Measurements from ENCODE around the gene JAZF1. TPM values are rescaled to one million over a fixed set of nuclear protein-coding genes. Genes with fewer than 3 reads are reported as not detected.
"Not testable (repeated sequence)": the region's sequence is repeated elsewhere in the genome, so short reads cannot be mapped to it uniquely, and the experiment has no call there.

The JAZF1 gene
- polyA plus RNA-seq, 3 donors = 2.6 to 25.1 (median 8.3) TPM

DNA sequence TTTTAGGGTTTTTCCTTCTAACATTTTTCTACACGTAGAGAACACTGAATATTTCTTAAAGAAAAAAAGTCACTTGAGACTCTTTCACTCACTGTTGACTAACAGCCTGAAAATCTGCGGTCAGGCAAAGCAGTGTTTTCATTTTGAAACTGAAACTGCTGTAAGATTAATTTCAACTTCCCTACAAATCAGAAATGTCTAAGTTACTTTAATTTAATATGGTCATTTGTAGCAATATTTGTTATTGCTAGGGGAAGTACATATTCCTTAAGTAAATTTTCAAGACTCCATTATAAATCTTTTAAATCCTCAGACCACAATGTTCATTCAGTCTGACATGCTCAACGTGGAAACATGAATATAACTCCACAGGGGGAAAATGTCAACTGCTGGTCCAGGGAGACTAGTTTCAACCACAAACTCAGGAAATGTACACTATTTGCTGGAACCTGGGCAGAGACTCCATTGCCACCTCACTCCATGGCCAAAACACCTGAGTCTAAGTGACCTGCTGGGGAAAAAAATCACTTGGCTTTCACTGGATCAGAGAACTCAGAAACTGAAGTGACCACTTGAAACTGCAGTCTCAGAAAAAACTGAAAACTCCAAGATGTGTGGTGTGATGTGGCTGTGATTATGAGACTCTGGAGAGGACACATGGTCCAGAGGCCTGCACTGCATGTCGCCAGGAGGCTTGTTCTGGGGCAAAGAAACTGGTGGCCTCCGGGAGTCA is 279.4 kb downstream of the JAZF1 start:
- H3K27ac ChIP-seq (ENCODE audit: low read depth, low read length) = no peak overlapping the region
- 21 to 46% (median 24%) methylated on average over 5 of the region's 5 CpGs for WGBS, 3 donors

DNA sequence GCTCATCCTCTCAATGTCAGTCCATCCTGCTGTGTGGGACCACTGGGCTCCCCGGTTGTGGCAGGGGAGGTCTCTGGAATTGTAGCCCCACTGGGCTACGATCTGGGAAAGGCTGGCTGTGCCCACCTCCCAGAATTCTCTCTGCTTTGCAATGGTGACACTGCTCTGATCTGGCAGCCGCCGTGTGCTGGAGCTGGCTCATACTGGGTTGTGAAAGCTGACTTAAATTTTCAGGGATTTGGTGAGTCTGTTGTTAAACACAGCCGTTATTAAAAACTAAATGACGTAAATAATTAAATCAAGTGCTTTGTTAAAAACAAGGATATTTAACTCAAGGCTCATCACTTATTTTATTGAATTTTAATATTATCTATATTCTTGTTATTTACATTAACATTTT is 280.6 kb downstream of the JAZF1 start:
- WGBS, 3 donors = 87 to 92% (median 90%) methylated on average over 6 of the region's 6 CpGs
- no peak overlapping the region for H3K27ac ChIP-seq (ENCODE audit: low read depth, low read length)

DNA sequence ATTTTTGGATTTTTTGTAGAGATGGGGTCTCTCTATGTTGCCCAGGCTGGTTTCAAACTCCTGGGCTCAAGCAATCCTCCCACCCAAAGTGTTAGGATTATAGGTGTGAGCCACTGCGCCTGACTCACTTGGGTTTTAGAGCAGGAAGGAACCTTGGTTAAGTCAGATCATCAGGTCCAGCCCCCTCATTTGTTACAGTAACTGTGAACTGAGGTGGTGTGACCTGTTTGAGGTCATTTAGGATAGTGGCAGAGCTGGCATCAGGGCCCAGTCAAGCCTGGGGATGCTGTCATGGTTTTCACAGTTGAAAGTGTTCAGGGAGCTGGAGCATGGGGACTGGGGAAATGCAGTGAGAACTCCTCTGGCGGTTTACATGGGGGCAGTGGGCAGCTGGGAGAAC is 281.0 kb downstream of the JAZF1 start:
- WGBS, 3 donors = 89 to 98% (median 91%) methylated on average over 2 of the region's 2 CpGs

DNA sequence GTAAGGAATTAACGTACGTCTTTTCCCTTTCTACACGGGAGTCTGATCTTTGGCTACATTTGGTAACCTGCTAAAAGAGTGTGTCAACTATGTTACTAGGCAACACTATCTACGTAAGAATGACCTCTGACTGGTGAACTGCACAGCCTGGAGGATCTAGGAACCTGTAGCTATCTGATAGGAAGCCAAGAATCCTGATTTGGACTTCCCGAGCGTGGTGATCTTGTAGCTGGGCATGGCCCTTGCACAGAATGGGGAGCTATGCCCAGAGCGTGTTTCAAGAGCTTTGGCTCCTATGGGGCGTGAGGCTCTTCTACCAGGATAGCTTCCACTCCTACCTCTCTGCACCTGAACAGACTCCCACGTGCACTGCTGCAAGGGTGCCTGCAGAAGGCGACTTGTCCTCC is 283.2 kb downstream of the JAZF1 start:
- 41 to 95% (median 82%) methylated on average over 10 of the region's 10 CpGs for WGBS, 3 donors
- H3K27ac ChIP-seq (ENCODE audit: low read depth, low read length) = no peak overlapping the region

More for the DNA sequence above, 281.0 kb downstream of the JAZF1 start:
- H3K27ac ChIP-seq (ENCODE audit: low read depth, low read length) = no peak overlapping the region

DNA sequence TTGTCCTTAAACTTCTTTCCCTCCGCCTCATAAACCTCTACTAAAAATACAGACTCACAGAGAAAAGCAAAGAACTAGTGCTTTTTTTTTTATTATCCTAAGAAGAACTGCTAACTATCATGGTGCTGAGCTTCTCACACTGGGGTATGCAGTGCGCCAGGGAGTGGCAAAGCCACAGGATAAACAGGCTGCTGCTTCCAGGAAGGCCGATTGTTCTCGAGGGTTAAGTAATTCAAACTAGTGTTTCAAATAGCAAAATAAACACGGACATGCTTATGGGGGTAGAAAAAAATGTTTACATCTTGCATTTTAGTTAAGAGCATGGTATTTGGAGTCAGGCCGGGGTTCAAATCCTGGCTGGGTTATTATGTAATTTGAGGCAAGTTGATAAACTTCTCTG is 283.6 kb downstream of the JAZF1 start:
- 50 to 75% (median 74%) methylated on average over 6 of the region's 6 CpGs for WGBS, 3 donors
- H3K27ac ChIP-seq (ENCODE audit: low read depth, low read length) = no peak overlapping the region

DNA sequence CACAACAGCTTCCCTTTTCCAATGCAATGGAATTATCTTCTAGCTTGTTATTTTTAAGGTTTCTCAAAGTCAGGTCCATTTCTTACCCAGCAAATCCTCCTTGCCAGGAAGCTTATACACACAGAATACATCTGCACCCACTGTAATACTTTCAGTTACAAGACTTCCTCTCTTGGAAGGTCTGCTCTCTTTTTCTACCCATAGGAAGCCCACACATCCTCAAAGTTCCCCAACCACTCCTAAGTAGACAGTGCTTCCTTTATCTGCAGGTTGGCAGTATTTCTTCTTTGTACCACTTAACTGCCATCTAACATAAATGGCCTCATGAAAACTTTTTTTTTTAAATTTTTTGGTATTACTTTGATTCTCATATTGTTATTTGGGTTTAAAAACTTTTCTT is 285.0 kb downstream of the JAZF1 start:
- no peak overlapping the region for H3K27ac ChIP-seq (ENCODE audit: low read depth, low read length)

DNA sequence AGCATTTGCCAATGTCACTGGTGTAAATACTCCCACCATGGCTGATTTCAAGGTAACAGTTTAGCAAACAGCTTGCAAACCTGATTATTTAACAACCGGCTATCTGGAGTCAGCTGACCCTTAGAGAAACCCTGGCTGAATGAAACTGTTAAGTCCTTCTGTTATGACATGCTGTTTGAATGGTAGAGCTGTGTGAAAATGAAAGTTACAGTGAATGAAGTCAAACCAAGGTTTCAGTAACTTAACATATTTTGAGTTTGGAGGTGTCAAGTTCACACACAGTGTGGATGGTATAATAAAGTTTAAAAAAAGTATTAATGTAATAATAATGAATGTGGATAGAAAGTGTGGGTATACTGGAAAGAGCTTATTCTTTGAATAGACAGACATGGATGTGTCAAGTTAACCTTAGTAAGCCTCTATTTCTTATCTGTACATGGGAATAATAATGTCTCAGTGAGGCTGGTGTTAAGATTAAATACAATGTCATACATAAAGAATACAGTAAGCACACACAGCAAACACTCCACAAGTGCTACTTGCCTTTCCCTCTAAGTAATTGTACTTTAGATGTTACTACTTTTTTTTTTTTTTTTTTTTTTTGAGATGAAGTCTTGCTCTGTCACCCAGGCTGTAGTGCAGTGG is 290.3 kb downstream of the JAZF1 start:
- no peak overlapping the region for H3K27ac ChIP-seq (ENCODE audit: low read depth, low read length)
- 16 to 92% (median 89%) methylated on average over 1 of the region's 1 CpG for WGBS, 3 donors

DNA sequence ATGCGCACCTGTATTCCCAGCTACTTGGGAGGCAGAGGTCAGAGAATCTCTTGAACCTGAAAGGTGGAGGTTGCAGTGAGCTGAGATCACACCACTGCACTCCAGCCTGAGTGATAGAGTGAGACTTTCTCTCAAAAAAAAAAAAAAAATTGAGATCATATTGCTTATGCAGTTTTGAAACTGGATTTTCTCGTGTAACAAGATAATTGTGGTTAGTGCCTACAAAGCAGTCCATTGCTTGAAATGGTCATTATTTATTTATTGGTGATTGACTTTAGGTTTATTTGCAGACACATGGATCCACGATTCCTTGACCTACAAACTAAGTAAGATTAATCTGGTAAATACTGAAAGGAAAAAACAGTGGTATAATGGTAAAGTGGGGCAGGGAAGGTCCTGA is 290.8 kb downstream of the JAZF1 start:
- 69 to 95% (median 92%) methylated on average over 3 of the region's 3 CpGs for WGBS, 3 donors
- no peak overlapping the region for H3K27ac ChIP-seq (ENCODE audit: low read depth, low read length)

DNA sequence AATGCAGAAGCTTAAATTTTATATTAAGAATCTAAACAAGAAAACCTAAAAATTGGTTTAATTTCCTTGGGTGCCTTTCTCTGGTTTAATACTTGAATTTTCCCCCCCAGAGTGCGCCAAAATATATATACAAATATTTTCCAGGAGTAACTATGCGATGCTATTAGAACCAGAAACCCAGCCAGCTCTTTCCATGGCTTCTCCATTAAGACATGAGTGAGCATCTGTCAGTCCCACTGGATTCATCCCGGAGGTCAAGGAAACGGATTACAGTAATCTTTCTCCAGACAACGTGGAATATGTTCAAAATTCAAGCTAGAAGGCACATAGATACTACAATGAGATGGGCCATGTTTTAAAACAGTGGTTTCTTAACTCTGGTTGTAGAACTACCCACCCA is 291.9 kb downstream of the JAZF1 start:
- 89 to 93% (median 90%) methylated on average over 5 of the region's 5 CpGs for WGBS, 3 donors
- no peak overlapping the region for H3K27ac ChIP-seq (ENCODE audit: low read depth, low read length)

DNA sequence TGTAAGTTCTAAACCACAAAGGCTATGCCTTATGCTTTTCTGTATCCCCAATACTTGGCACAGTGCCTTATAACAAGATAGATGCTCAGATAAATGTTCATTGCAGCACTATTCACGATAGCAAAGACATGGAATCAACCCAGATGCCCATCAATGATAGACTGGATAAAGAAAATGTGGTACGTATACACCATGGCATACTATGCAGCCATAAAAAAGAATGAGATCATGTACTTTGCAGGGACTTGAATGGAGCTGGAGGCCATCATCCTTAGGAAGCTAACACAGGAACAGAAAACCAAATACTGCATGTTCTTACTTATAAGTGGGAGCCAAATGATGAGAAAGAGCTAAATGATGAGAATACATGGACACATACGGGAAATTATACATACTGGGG is 293.9 kb downstream of the JAZF1 start:
- WGBS, 3 donors = 95 to 98% (median 97%) methylated on average over 3 of the region's 3 CpGs
- H3K27ac ChIP-seq (ENCODE audit: low read depth, low read length) = not testable (repeated sequence)

DNA sequence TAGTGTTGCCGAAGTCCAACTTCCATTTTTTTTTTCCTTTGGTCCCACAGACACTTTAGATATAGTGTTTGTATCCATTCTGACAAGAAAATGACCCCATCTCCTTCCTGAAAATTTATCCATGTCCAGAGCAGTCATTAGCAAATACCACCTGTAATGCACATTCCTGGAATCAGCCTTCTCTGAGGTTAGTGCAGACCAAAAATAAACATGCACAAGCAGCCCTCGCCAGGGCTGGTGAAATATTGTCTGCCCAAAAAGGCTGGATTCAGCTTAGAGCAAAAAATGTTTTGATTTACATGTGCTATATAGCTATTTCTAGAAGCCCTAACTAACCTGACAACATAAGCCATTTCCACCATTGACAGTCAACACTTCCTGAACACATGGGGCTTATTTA is 294.9 kb downstream of the JAZF1 start:
- WGBS, 3 donors = 55 to 94% (median 92%) methylated on average over 2 of the region's 2 CpGs
- H3K27ac ChIP-seq (ENCODE audit: low read depth, low read length) = no peak overlapping the region

DNA sequence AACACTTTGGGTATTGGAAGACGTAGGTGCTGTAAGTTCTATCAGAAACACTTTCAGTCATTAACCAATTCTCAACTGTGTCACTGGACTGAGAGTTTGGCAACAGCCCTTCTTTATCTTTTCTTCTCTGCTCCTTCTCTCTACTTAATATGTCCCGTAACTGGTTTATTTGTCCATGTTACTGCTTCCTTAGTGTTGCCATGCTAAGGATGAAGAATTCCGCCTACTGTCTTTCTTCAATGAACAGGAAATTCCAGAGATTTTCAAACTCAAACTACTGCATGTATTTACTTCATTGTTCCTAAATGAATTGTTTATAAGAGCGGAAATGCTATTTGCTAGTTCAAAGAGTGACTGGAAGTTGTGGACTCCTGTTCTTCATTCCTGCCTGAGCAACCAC is 296.9 kb downstream of the JAZF1 start:
- no peak overlapping the region for H3K27ac ChIP-seq (ENCODE audit: low read depth, low read length)
- 73 to 83% (median 82%) methylated on average over 4 of the region's 4 CpGs for WGBS, 3 donors

DNA sequence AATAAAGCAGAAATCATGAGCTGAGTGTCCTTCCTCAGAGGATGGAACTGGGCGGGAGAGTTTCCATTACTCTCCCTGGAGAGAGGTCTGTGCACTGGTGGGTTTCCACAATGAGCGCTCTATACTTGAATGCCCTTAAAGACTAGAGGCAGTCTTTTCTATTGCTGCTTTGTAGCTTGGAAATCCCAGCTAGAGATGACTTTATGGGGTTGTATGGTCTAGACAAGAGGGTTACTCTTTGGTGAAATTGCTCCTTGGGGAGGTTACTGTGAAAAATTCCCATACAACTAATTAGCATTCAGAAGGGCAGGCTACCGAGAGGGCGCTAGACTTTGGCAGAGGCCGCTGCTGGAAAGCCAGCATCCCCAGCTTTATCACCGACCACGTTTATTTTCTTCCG is 303.8 kb downstream of the JAZF1 start:
- 84 to 90% (median 86%) methylated on average over 8 of the region's 8 CpGs for WGBS, 3 donors
- no peak overlapping the region for H3K27ac ChIP-seq (ENCODE audit: low read depth, low read length)

DNA sequence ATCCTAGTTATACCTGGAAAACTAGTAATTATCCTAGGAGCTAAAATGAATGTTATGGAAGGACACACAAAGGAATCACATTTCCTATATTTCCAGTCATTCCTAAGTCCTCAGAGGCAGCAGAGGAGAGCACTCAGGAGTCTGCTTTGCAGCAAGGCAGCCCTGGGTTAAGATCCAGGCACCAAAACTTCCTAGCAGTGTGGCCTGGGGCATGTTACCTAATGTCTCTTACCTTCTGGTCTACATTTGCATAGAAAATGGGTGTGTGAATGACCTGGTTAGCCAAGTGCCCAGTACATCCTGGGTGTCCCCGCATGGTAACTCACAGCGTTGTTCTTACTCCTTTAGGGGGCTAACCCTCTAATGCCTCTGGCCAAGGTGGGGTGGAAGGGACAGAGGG is 304.8 kb downstream of the JAZF1 start:
- no peak overlapping the region for H3K27ac ChIP-seq (ENCODE audit: low read depth, low read length)
- WGBS, 3 donors = 98 to 100% (median 98%) methylated on average over 2 of the region's 2 CpGs

DNA sequence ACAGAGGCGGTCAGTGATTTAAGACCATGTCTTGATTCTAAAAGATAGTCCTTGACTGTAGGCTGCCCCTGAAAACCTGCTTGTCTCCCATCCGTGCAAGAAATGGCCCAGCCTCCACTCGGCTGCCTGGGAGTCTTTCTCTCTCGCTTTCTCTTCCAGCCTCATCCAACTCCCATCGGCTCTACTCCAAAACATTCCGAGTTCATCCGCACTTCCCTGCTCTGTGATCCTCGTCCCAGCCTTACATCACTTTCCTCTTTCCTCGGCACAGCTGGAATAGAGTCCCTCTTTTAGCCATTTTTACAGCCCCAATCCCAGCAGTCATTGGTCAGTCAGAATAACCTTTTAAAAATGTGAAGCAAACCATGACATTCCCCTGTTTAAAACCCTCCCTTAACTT is 305.5 kb downstream of the JAZF1 start:
- no peak overlapping the region for H3K27ac ChIP-seq (ENCODE audit: low read depth, low read length)
- 96 to 97% (median 97%) methylated on average over 9 of the region's 9 CpGs for WGBS, 3 donors

DNA sequence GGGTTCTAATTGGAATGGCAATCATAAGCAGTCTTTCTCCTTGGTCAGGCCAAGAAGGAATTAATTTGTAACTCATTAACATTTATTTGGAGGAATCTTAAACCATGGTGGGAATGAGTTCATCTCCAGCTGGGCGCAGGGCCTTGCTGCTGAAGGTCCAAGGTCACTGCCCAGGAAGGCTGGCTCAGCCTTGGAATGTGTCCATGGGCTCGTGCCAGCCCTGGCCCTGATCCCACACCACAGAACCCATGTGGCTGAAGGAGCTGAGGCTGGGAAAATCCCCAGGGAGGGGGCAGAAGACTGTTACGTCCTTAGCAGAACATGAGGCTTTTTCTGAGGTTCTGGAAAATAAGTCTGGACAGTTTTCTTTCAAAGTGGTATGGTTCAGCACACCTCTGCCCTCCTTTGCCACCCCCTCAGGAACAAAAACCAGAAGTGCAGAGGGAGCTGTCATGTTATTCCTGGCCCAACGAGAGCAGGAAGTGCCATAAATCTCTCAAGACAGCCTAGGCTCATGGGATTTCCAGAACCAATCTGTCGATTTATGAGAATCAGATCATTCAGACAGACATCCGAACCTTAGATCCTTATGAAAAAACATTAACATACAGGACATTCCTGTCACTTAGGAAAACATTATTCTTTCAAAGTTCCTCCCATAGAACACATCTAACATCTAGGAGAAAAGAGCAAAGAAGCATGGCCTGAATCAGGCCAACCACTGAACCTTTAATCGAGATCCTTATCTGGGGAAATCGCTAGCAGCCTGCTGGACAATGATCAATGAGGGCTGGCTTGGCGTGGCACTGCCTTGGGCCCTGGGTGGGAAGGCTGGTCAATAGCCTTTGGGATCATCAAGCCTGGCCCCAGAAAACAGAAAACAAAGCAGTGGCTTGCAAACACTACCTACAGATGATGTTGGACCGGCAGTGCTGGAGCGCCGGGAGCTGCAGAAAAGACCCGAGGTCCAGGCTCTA is 306.3 kb downstream of the JAZF1 start:
- WGBS, 3 donors = 43 to 64% (median 59%) methylated on average over 13 of the region's 13 CpGs
- no peak overlapping the region for H3K27ac ChIP-seq (ENCODE audit: low read depth, low read length)

DNA sequence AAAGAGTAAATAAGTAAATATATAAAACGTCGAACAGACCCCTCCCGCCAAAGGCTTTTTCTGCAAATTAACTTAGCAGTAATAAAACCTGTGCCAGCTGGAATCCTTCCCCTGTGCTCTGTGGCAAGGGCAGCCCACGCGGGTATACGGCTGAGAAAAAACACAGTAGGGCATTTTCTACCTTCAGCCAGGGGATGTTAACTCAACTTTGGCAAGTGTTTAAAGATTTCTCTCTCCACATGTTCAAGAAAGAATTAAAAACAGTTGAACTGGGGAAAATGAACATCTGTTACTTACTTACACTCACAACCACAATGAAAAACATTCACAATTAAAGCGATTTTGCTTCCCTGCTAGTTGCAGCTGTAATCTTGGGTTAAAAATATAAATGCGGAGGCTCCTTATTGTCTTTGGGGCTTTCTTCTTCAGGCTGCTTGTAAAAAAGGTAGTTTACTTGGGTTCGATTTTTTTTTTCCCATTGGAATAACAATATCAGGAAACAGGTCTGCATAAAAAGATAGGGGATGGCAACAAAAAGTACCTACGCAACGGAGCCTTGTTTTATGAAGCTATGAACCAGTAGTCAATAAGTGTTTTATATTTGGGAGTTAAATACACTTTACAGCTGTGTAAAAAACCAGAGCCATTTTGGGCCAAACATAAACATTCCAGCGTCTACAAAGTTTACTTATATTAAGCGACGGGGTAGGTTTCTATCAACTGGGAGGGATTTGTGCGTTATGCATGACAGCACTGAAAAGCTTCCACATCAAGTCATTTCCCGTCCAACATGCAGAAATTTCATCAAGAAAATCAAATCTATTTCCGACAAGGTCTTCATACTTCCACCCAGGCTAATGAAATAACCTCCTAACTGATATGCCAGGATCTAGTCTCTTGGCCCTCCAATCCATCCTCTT is 308.0 kb downstream of the JAZF1 start:
- H3K27ac ChIP-seq (ENCODE audit: low read depth, low read length) = no peak overlapping the region
- WGBS, 3 donors = 34 to 68% (median 55%) methylated on average over 17 of the region's 17 CpGs

DNA sequence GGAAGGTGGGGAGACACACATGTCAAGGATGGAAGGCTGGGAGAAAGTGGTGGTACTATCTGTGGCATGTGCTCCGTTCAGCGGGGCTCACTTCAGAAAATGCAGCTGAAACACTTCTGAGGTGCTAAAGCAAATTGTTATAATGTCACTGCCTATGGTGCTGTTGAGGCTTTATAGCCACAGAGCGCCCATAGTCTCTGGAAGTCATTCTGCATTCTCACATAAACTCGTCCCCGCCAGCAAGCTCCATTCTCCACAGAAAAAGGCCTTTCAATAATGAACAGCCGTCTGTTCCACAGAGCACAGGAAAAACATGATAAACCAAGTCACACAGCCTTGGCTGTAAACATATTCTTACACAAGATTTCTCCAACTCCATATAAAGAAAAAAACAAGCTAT is 308.7 kb downstream of the JAZF1 start:
- no peak overlapping the region for H3K27ac ChIP-seq (ENCODE audit: low read depth, low read length)
- 72 to 93% (median 86%) methylated on average over 6 of the region's 6 CpGs for WGBS, 3 donors
